Nephron (organoid): ENCODE measurements around the gene CEP135.
"Not testable (repeated sequence)": the region's sequence is repeated elsewhere in the genome, so short reads cannot be mapped to it uniquely, and the experiment has no call there.

Source experiments
- H3K27ac Mint-ChIP-seq, 3 experiments: 2 replicates each; pipeline ENCODE4 v1.8.0; 2020; ENCODE audit warnings: mixed read lengths in 3 of 3, mild to moderate bottlenecking in 2 of 3, moderate library complexity in 1 of 3
- H3K27me3 Mint-ChIP-seq: 2 replicates; pipeline ENCODE4 v1.8.0; 2021; ENCODE audit warnings: low read depth, mild to moderate bottlenecking, moderate library complexity, mixed read lengths
- H3K36me3 Mint-ChIP-seq: 2 replicates; pipeline ENCODE4 v1.8.0; 2020; ENCODE audit warnings: low read depth, mixed read lengths
- H3K4me1 Mint-ChIP-seq: 2 replicates; pipeline ENCODE4 v1.8.0; 2020; ENCODE audit warnings: mixed read lengths
- H3K4me3 Mint-ChIP-seq, 3 experiments: 2 replicates each; pipeline ENCODE4 v1.8.0; 2020; ENCODE audit warnings: mild to moderate bottlenecking in 3 of 3, mixed read lengths in 3 of 3, moderate library complexity in 2 of 3
- H3K9me3 Mint-ChIP-seq: 2 replicates; pipeline ENCODE4 v1.8.0; 2020; ENCODE audit warnings: mixed read lengths
- TF ChIP-seq, protein P1 (sequence below), 3 experiments: fragments of 200-600 bp; sonication (generic); IDR thresholded peaks; one replicate each; pipeline ENCODE4 v1.5.0; 2021; ENCODE audit warnings: antibody characterized with exemption in 3 of 3; ENCODE audit not compliant: unreplicated experiment in 3 of 3

The CEP135 gene

DNA sequence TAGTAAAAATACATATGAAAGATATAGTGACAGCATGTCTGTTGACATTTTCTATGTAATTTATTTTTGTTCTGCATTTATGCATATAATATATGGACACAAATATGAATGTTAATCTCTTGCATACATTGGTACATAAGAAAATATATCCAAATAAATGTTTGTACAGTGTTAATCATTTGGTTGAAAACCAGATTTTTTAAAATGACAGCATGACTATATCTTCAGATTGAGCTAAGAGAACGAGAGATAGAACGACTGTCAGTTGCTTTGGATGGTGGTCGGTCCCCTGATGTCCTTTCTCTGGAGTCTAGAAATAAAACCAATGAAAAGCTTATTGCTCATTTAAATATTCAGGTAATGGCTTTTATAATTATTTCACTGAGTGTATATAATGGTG lies 15.3 kb downstream of the CEP135 start:
- Mint-ChIP-seq H3K36me3 (peaks cover 58% of the 10 kb centered on the region), H3K27me3 (no peaks in the 10 kb centered on the region), H3K4me3 (no peak overlapping the region), H3K9me3 (no peaks in the 10 kb centered on the region), H3K4me1 (no peaks in the 10 kb centered on the region), H3K27ac (no peak overlapping the region)
- TF ChIP-seq, protein P1, sequence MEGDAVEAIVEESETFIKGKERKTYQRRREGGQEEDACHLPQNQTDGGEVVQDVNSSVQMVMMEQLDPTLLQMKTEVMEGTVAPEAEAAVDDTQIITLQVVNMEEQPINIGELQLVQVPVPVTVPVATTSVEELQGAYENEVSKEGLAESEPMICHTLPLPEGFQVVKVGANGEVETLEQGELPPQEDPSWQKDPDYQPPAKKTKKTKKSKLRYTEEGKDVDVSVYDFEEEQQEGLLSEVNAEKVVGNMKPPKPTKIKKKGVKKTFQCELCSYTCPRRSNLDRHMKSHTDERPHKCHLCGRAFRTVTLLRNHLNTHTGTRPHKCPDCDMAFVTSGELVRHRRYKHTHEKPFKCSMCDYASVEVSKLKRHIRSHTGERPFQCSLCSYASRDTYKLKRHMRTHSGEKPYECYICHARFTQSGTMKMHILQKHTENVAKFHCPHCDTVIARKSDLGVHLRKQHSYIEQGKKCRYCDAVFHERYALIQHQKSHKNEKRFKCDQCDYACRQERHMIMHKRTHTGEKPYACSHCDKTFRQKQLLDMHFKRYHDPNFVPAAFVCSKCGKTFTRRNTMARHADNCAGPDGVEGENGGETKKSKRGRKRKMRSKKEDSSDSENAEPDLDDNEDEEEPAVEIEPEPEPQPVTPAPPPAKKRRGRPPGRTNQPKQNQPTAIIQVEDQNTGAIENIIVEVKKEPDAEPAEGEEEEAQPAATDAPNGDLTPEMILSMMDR (IDR thresholded peaks at IDR 0.05; ENCODE audit: unreplicated experiment in 3 of 3) = no peak

DNA sequence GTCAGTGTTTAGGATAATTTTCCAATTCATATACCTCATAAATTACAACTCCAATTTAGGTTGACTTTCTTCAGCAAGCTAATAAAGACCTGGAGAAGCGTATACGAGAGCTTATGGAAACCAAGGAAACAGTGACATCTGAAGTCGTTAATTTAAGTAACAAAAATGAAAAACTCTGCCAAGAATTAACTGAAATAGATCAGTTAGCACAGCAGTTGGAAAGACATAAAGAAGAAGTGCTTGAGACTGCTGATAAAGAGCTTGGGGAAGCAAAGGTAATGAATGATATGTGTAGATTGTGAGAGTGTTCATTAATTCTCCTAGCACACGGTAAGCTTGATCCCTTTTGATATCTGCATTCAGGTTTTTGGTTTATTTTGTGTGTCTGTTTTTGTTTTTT lies 16.8 kb downstream of the CEP135 start:
- H3K9me3 Mint-ChIP-seq = no peaks in the 10 kb centered on the region
- H3K27ac Mint-ChIP-seq = no peak overlapping the region
- no peaks in the 10 kb centered on the region for H3K27me3 Mint-ChIP-seq
- no peak overlapping the region for H3K4me3 Mint-ChIP-seq
- TF ChIP-seq, protein P1 (IDR thresholded peaks at IDR 0.05; ENCODE audit: unreplicated experiment in 3 of 3) = no peak
- peaks cover 48% of the 10 kb centered on the region for H3K36me3 Mint-ChIP-seq
- no peaks in the 10 kb centered on the region for H3K4me1 Mint-ChIP-seq

- H3K4me3 Mint-ChIP-seq, H3K27me3 Mint-ChIP-seq, H3K4me1 Mint-ChIP-seq, H3K27ac Mint-ChIP-seq, H3K9me3 Mint-ChIP-seq: not testable (repeated sequence)
- H3K36me3 Mint-ChIP-seq = peaks cover 50% of the 10 kb centered on the region
These were observed 17.6 kb downstream of the CEP135 start for GRCh38 chr4:55966324-55966723.

DNA sequence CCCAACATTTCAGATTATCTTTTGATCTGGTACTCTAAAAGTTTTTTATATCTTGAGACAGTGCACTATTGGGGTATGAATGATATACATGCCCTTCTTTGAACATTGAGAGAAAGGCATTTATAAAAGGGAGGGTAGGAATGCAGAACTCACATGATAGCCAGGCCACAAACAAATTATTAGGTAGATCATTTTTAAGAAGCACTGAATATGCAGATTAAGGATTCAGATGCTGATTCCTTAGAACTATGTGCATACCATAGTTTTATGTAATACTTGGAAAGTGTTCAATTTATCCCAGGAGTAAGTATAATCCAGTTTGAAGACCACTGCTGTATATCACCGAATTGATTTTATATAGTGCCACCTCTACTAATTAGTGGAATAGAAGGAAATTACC lies 18.6 kb downstream of the CEP135 start:
- no peak overlapping the region for H3K27ac Mint-ChIP-seq
- H3K4me1 Mint-ChIP-seq = no peaks in the 10 kb centered on the region
- H3K27me3 Mint-ChIP-seq = no peaks in the 10 kb centered on the region
- no peak overlapping the region for H3K4me3 Mint-ChIP-seq
- no peaks in the 10 kb centered on the region for H3K9me3 Mint-ChIP-seq
- TF ChIP-seq, protein P1 (IDR thresholded peaks at IDR 0.05; ENCODE audit: unreplicated experiment in 3 of 3) = no peak
- H3K36me3 Mint-ChIP-seq = peaks cover 50% of the 10 kb centered on the region

DNA sequence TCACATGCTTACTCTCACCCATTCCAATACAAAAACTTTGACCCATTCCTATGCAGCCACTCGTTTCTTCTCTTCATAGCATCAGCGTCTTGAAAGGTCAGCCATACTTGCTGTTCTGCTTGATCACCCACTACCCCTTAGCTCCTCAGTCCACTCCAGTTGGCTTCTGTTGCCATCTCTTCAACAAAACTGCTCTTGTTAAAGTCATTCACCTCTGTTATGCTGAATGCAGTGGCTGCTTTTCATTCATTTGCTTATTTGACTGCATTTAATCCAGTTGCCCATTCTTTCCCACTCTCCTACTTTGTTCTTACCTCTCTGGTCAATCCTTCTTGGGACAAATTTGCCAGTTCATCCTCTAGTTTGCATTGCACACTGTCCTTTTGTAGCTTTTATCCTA lies 24.9 kb downstream of the CEP135 start:
- no peak overlapping the region for H3K4me3 Mint-ChIP-seq

DNA sequence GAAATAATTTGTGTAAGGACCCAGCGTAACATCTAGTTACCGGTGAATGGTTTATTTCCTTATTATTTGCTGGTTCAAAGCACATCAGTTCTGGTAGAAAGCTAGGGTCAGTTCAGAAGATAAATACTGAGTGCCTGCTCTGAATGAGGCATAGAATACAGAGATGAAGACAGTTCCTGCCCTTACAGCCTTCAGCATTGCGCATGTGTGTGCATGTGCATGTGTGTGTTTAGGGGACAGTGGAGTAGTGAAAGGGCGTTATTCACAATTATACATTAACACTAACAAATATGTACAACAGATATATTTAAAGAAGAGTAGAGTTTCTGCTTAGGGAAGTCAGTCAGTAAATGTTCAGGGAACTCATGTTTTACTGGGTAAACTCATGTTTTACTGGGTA lies 29.1 kb downstream of the CEP135 start:
- TF ChIP-seq, protein P1 (IDR thresholded peaks at IDR 0.05; ENCODE audit: unreplicated experiment in 3 of 3) = no peak
- no peak overlapping the region for H3K27ac Mint-ChIP-seq
- H3K4me1 Mint-ChIP-seq = peaks cover 10% of the 10 kb centered on the region
- H3K4me3 Mint-ChIP-seq = no peak overlapping the region
- no peaks in the 10 kb centered on the region for H3K27me3 Mint-ChIP-seq
- H3K36me3 Mint-ChIP-seq = peaks cover 54% of the 10 kb centered on the region
- H3K9me3 Mint-ChIP-seq = no peaks in the 10 kb centered on the region

More for the DNA sequence above, 24.9 kb downstream of the CEP135 start:
- no peak overlapping the region for H3K27ac Mint-ChIP-seq
- TF ChIP-seq, protein P1 (IDR thresholded peaks at IDR 0.05; ENCODE audit: unreplicated experiment in 3 of 3) = no peak
- H3K9me3 Mint-ChIP-seq = no peaks in the 10 kb centered on the region
- no peaks in the 10 kb centered on the region for H3K27me3 Mint-ChIP-seq
- H3K4me1 Mint-ChIP-seq = no peaks in the 10 kb centered on the region
- peaks cover 51% of the 10 kb centered on the region for H3K36me3 Mint-ChIP-seq
